ENCODE data around the gene PXDN. TPM values are rescaled to one million over a fixed set of nuclear protein-coding genes. Genes with fewer than 3 reads are reported as not detected.

PXDN gene
- total and polyA plus RNA-seq, 9 donors: 36.0 to 116 (median 54.5) TPM

- intact Hi-C loops (cut with DNase I): no loop called here
- no peaks in the 10 kb centered on the region for H3K27me3 ChIP-seq
- 91 to 94% (median 92%) methylated on average over 21 of the region's 21 CpGs for WGBS, 3 donors
- H3K4me3 ChIP-seq: no peak overlapping the region
- H3K27ac ChIP-seq: no peak overlapping the region
- H3K36me3 ChIP-seq: no peaks in the 10 kb centered on the region
- no peaks in the 10 kb centered on the region for H3K9me3 ChIP-seq
- no peaks in the 10 kb centered on the region for H3K4me1 ChIP-seq (ENCODE audit: insufficient read depth)
- DNase-seq: peak in 1 of 5 donors; percentile 16
- TF ChIP-seq EP300 (IDR thresholded peaks at IDR 0.05): no peak
- no peak for TF ChIP-seq CTCF (IDR thresholded peaks at IDR 0.05)
- no peak for TF ChIP-seq POLR2A (IDR thresholded peaks at IDR 0.05)
Measured at GRCh38 chr2:1660656-1661640, 83.4 kb downstream of the PXDN start.

DNA sequence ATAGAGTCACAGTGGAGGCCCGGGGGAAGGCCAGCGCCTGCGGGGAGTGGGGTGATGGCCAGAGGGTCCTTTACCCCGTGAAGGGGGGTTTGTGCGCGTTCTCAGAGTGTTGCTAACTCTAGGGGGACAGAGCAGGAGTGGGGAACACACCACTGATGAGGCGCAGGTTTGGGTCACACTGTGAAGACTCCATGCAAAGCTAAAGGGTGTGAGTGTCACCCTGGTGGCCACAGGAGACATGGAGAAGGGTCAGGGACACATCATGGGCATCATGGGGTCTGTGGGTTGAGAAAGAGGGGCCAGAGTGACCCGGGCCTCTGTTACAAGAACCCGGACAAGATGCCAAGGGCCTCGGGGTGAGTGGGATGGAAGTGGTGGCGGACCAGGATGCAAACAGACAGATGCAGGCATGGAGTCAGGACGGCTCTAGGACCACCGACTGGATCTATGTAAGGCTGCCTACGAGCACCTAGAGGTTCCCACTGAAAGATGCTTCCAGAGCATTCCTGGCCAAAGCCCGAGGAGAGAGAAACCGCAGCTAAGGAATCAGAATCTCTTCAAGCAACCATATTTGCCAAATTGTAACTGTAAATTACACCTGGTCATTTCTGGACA is 84.3 kb downstream of the PXDN start:
- H3K27ac ChIP-seq: no peak overlapping the region
- TF ChIP-seq POLR2A (IDR thresholded peaks at IDR 0.05): no peak
- TF ChIP-seq EP300 (IDR thresholded peaks at IDR 0.05): no peak
- TF ChIP-seq CTCF (IDR thresholded peaks at IDR 0.05): no peak
- 92 to 94% (median 92%) methylated on average over 16 of the region's 16 CpGs for WGBS, 3 donors
- H3K27me3 ChIP-seq: no peaks in the 10 kb centered on the region
- intact Hi-C loops (cut with DNase I): loop anchor here in 2 of 4 donors (5.0 kb wide), 2 partner anchors 68 to 82 kb away; partner anchors contain the start of gene PXDN (in 1 of the 2)
- H3K9me3 ChIP-seq: no peaks in the 10 kb centered on the region
- DNase-seq: peak in 3 of 5 donors; percentile 12 to 28 (median 14)
- no peaks in the 10 kb centered on the region for H3K4me1 ChIP-seq (ENCODE audit: insufficient read depth)
- no peaks in the 10 kb centered on the region for H3K36me3 ChIP-seq
- no peak overlapping the region for H3K4me3 ChIP-seq

DNA sequence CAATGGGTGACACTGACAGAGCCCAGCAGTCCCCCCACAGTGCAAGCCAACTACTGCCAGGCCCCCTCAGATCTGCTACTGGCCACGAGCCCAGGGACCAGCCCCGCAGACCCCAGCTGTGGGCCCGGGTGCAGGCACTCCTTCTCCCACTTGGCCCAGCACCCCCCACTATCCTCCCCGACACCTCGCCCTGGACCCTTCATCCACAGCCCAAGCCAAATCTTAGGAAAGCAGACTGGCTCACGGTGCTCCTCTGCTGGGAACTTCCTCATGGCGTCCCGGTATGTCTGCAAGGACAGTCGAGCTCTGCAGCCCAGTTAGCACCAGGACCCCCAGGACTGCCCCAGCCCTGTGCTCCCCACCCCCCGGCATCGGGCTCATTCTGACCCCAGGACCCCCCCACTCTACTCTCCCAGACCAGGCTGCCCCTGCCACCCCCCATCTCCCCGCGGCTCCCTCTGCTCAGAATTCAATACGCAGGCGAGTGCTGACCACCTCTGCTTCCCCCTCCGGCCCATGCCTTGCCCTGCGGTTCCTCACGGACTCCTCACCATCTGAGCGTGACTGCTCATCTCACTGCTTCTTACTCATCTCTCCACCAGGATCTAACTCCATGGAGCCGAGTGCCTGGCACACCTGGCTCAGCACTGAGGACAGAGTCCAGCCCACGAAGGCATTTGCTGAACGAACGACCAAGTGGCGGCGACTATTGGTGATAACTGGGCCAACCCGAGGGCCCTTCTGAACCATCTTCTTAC is 85.7 kb downstream of the PXDN start:
- WGBS, 3 donors: 87 to 91% (median 90%) methylated on average over 26 of the region's 26 CpGs
- no peaks in the 10 kb centered on the region for H3K27me3 ChIP-seq
- H3K4me1 ChIP-seq (ENCODE audit: insufficient read depth): peaks cover 3% of the 10 kb centered on the region
- no peaks in the 10 kb centered on the region for H3K36me3 ChIP-seq
- TF ChIP-seq POLR2A (IDR thresholded peaks at IDR 0.05) (no peak), EP300 (IDR thresholded peaks at IDR 0.05) (no peak), CTCF (IDR thresholded peaks at IDR 0.05) (no peak)
- no peaks in the 10 kb centered on the region for H3K9me3 ChIP-seq
- intact Hi-C loops (cut with DNase I): loop anchor here in 2 of 4 donors (5.0 kb wide), 2 partner anchors 66 to 84 kb away; partner anchors contain the start of gene PXDN (in 1 of the 2)
- no peak overlapping the region for H3K27ac ChIP-seq
- no peak overlapping the region for H3K4me3 ChIP-seq
- peak in 3 of 5 donors; percentile 13 to 28 (median 13) for DNase-seq
